Fibroblast of peridontal ligament (primary cell): ENCODE data around the gene SLC26A1.

Source experiments
- DNase-seq: peaks from one replicate; pipeline ENCODE4 v3.0.0-alpha.2; 2010; ENCODE audit errors: extremely low read depth

Gene SLC26A1

GRCh38 chr4:1014291-1015167, 21.3 kb upstream of the SLC26A1 start:
- DNase-seq: no peak

GRCh38 chr4:1013225-1014073, 20.2 kb upstream of the SLC26A1 start:
- DNase-seq: no peak

GRCh38 chr4:1012034-1012739, 19.0 kb upstream of the SLC26A1 start:
- no peak for DNase-seq

- DNase-seq: no peak
Observed at GRCh38 chr4:1011666-1012033, 18.4 kb upstream of the SLC26A1 start.

DNA sequence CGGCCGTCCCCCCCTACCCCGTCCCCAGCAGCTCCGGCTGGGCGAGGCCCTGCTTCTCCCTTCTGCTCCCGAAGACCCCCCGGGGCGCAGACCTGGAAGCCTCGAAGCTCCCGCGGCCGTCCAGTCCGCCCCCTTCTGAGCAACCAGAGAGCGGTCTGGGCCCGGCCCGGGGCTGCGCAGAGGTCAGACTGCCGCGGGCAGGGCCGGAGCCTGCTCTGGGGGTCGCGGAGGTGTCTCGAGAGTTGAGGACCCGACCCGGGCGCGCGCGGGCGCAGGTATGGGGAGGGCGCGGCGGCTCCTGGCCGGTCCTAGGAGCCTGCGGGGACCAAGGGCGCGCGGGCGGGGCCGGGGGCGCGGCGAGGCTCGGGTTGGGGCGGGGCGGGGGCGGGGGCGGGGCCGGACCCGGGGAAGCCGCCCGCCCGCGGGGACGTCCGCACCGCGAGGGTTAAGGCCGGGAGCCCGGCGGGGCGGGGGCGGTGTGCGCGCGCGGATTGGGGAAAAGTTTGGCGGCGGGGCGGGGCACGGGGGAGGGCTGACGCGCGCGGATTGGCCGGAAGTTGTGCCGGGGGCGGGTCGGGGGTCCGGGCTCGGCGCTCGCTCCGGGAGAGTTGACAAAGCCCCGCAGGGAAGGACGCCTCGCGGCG, 17.9 kb upstream of the SLC26A1 start, which contains the start of gene FGFRL1:
Gene FGFRL1, plus strand, starts transcription at position 605 of the 644 bp plus-strand sequence. CDS start 860 bp downstream, outside the sequence.
- DNase-seq: peak; percentile 72

DNA sequence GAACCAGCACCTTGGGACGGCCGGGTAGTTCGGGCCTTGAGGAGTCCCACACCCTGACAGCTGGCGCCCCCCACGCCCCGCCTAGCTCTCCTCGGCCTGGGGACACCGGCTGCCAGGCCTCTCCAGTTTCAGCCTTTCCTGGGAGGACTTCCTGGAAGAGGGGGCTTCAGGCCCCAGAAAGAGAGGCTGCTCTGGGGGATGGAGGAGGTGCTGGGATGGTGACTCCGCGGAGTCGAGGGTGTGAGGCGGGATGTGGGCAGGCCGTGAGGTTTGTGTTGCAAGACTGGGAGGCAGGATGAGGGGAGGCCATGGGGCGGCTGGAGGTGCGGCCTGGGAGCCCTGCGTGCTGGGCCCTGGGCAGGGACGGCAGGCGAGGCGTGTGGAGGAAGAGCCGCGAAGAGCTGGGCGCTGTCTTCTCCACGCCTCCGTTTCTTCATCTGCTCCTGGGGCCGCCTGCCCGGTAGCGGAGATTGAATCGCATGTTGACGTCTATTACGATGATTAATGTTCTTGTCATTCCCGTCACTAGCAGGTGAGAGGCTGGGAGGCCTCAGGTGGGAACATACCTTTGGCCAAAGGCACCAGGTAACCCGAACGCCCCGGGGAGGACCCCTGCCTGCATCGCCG, 17.3 kb upstream of the SLC26A1 start:
- peak; percentile 67 for DNase-seq

DNA sequence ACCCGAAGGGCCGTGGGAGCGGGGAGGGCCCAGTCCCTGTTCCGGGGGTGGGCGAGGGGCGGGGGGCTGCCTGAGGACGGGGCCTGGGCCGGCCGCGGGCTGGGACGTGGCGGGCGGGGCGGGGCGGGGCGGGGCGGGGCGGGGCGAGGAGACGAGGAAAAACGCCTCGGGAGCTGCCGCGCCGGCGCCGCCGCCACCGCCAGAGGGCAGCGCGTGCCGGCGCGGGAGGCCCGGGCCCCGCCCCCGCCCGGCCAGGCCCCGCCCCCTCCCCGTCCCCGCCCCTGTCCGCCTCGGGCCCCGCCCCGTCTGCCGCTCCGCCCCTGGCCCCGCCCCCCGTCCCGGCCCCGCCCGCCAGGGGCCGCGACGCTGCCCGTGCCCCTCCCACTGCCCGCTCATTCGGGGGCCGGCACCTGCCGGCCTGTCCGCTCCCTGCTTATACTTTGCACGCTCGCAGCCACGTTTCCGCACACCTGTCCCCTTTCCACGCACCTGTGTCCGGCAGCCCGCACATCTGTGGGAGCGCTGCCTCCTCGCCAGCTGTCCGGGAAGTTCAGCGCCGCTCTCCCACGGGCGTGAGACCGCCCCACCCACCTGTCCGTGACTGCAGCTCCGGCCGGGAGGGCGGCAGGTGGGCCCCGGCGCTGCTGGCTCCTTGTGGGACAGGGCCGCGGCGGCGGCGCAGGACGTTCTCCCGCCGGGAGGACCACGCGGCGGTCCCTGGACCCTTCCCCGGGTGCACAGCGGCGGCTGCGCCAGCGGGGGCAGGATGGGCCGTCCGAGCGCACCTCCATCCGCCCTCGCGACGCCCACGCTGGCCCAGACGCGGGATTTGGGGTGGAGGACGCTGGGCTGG, 16.6 kb upstream of the SLC26A1 start:
- DNase-seq: peak; percentile 28

- no peak for DNase-seq
Observed at GRCh38 chr4:1008840-1009541, 15.8 kb upstream of the SLC26A1 start.

DNA sequence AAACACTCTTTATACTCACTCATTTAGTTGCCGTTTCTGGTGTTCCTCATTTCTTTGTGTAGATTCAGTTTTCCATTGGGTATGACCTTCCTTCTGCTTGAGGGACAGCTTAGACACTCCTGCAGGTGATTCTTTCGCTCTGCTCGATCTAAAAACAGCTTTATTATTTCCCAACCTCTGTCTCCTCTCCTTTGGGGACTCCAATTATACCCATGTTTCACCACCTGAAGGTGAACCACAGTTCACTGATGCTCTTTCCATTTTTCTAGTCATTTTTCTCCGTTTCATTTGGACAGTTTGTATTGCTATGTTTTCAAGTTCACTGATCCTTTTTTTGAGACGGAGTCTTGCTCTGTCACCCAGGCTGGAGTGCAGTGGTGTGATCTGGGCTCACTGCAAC, 13.7 kb upstream of the SLC26A1 start:
- no peak for DNase-seq

GRCh38 chr4:1004557-1005485, 11.6 kb upstream of the SLC26A1 start:
- no peak for DNase-seq

GRCh38 chr4:1004071-1004418, 10.8 kb upstream of the SLC26A1 start:
- DNase-seq: no peak

DNA sequence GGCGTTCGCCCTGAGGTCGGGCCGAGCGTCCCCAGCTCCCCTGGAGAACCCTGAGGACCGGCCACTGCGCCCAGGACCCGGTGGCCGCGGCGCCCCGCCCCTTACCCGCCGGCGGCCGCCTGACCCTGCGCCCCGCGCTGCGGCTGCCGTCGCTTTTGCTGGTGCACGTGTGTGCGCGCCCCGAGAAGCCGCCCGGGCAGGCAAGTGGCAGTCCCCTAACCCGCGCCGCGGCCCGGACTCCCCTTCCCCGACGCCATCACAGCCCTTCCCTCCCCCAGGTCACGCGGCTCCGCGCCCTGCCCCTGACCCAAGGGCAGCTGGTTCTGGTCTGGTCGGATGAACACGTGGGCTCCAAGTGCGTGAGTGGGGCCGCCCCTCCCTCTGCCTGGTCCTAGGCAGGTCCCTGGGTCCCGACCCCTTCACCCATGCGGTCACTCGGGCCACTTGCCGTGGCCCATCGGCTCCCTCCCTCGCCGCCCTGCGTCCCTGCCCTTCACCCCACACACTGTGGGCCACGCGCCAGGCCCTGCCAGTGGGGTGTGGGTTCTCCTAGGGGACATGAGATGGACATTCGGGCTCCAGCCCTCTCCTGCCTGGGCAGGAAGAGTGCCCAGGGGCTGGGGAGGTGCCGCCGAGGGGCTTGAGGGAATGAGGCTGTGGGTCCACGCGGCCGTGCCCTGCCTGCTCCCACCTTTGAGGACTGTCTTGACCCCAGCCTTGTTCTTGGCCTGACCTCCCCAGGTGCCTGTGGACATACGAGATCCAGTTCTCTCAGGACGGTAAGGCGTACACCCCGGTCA, 10.3 kb upstream of the SLC26A1 start:
- DNase-seq: no peak

- no peak for DNase-seq
Observed at GRCh38 chr4:1002631-1003251, 9.5 kb upstream of the SLC26A1 start.

- no peak for DNase-seq
Observed at GRCh38 chr4:1002131-1002630, 9.0 kb upstream of the SLC26A1 start.

DNA sequence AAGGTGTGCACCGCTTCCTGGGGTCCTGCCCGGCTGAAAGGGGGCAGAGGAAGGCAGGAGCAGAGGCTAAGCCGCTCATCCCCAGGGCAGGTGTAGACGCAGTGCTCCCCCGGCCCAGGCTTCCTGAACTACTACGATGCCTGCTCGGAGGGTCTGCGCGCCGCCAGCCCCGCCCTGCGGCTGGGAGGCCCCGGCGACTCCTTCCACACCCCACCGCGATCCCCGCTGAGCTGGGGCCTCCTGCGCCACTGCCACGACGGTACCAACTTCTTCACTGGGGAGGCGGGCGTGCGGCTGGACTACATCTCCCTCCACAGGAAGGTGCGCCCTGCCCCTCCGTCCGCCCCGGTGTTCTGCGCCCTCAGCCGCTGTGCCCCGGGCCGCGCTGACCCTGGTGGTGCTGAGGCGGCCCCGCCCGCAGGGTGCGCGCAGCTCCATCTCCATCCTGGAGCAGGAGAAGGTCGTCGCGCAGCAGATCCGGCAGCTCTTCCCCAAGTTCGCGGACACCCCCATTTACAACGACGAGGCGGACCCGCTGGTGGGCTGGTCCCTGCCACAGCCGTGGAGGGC, 8.4 kb upstream of the SLC26A1 start:
- no peak for DNase-seq

DNA sequence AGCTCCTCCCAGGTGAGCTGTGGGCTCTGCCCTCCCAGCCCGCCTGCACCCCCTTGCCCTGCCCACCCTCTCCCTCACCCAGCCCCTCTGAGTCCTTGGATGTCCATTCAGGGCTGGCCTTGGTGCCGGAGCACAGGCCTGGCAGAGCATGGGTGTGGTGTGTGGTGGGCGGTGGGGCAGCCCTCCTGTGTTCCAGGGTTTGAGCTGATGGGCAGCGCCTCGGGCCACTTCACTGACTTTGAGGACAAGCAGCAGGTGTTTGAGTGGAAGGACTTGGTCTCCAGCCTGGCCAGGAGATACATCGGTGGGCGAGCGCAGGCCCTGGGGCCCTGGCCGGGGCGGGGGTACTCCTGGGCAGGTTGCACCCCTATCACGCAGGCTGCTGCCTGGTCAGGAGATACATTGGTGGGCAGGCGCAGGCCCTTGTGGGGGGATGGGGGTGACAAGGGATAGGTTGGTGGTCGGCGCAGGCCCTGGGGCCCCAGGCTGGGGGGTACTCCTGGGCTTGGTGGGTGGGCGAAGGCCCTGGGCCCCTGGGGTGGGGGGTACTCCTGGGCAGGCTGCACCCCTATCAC, 7.6 kb upstream of the SLC26A1 start:
- DNase-seq: no peak
